Mesothelial cell of epicardium (in vitro differentiated cells): ENCODE data around the gene FOXO3. TPM values are rescaled to one million over a fixed set of nuclear protein-coding genes. Genes with fewer than 3 reads are reported as not detected.

ENCODE experiments used
- DNase-seq, 2 experiments: peaks; one replicate each; pipeline ENCODE4 v3.0.0; 2021; ENCODE audit warnings: low spot score in 2 of 2; ENCODE audit not compliant: unreplicated experiment in 2 of 2
- H3K27ac Mint-ChIP-seq: 2 replicates; pipeline ENCODE4 v1.8.0; 2021; ENCODE audit warnings: mixed read lengths
- H3K27me3 Mint-ChIP-seq: 2 replicates; pipeline ENCODE4 v1.8.0; 2021; ENCODE audit warnings: low read depth, mixed read lengths
- H3K36me3 Mint-ChIP-seq: 2 replicates; pipeline ENCODE4 v1.8.0; 2021; ENCODE audit warnings: mixed read lengths
- H3K4me1 Mint-ChIP-seq: 2 replicates; pipeline ENCODE4 v1.8.0; 2021; ENCODE audit warnings: mixed read lengths
- H3K4me3 Mint-ChIP-seq: 2 replicates; pipeline ENCODE4 v1.8.0; 2021; ENCODE audit warnings: mild to moderate bottlenecking, moderate library complexity, mixed read lengths
- H3K9me3 Mint-ChIP-seq: 2 replicates; pipeline ENCODE4 v1.8.0; 2021; ENCODE audit warnings: mixed read lengths
- CTCF ChIP-seq: fragments of 200-600 bp; sonication (generic); IDR thresholded peaks from one replicate; pipeline ENCODE4 v1.5.0; 2021; ENCODE audit warnings: antibody characterized with exemption; ENCODE audit not compliant: unreplicated experiment
- total RNA-seq: library from RNA; stranded (reverse); gene quantifications from 3 replicates; pipeline ENCODE4 v1.2.1, GENCODE V29; 2021

Gene FOXO3
- total RNA-seq, 1 donor from 2014 or later, result 58.3 TPM

GRCh38 chr6:108580646-108581045 lies 19.9 kb downstream of the FOXO3 start:
- Mint-ChIP-seq H3K4me3 (no peak overlapping the region), H3K4me1 (peaks cover 89% of the 10 kb centered on the region), H3K27ac (peak overlapping the region; percentile 85), H3K36me3 (peaks cover 10% of the 10 kb centered on the region), H3K9me3 (no peaks in the 10 kb centered on the region), H3K27me3 (no peaks in the 10 kb centered on the region)
- DNase-seq, result no peak
- no peak for TF ChIP-seq CTCF

GRCh38 chr6:108581237-108581931 lies 20.7 kb downstream of the FOXO3 start:
- Mint-ChIP-seq H3K27me3 (no peaks in the 10 kb centered on the region), H3K36me3 (peaks cover 10% of the 10 kb centered on the region), H3K4me3 (peak overlapping the region; percentile 8), H3K4me1 (peaks cover 90% of the 10 kb centered on the region), H3K27ac (peak overlapping the region; percentile 85), H3K9me3 (no peaks in the 10 kb centered on the region)
- DNase-seq, result peak in 1 of 2 experiments; percentile 80
- TF ChIP-seq CTCF, result no peak

- H3K4me3 Mint-ChIP-seq, result no peak overlapping the region
- peaks cover 10% of the 10 kb centered on the region for H3K36me3 Mint-ChIP-seq
- no peaks in the 10 kb centered on the region for H3K9me3 Mint-ChIP-seq
- DNase-seq, result no peak
- H3K27ac Mint-ChIP-seq, result peak overlapping the region; percentile 85
- TF ChIP-seq CTCF, result no peak
- H3K4me1 Mint-ChIP-seq, result peaks cover 87% of the 10 kb centered on the region
- H3K27me3 Mint-ChIP-seq, result no peaks in the 10 kb centered on the region
Measured at GRCh38 chr6:108581932-108582475, 21.3 kb downstream of the FOXO3 start.

- DNase-seq, result no peak
- Mint-ChIP-seq H3K4me1 (peaks cover 87% of the 10 kb centered on the region), H3K9me3 (no peaks in the 10 kb centered on the region), H3K27ac (peak overlapping the region; percentile 85), H3K27me3 (no peaks in the 10 kb centered on the region), H3K4me3 (no peak overlapping the region), H3K36me3 (peaks cover 10% of the 10 kb centered on the region)
- no peak for TF ChIP-seq CTCF
Measured at GRCh38 chr6:108582618-108583017, 21.9 kb downstream of the FOXO3 start.

- Mint-ChIP-seq H3K27me3 (no peaks in the 10 kb centered on the region), H3K4me3 (no peak overlapping the region)
Measured at GRCh38 chr6:108584323-108584722, 23.6 kb downstream of the FOXO3 start.

More at GRCh38 chr6:108584323-108584722, 23.6 kb downstream of the FOXO3 start:
- no peak for DNase-seq
- TF ChIP-seq CTCF, result no peak
- Mint-ChIP-seq H3K27ac (peak overlapping the region; percentile 66), H3K36me3 (peaks cover under 1% of the 10 kb centered on the region), H3K9me3 (no peaks in the 10 kb centered on the region), H3K4me1 (peaks cover 86% of the 10 kb centered on the region)
